PC-3 (cell line): Measurements from ENCODE around the gene LRRFIP1.

Experiments
- CTCF ChIP-seq: fragments of 300-600 bp; sonication (generic); conservative IDR thresholded peaks from 2 replicates; pipeline ENCODE4 v1.5.1; 2017; ENCODE audit warnings: antibody characterized with exemption, low read depth, mild to moderate bottlenecking, low read length
- EZH2 ChIP-seq: fragments of 300-600 bp; sonication (generic); IDR thresholded peaks from one replicate; pipeline ENCODE4 v1.6.1; 2017; ENCODE audit warnings: antibody characterized with exemption, mild to moderate bottlenecking, low read length; ENCODE audit not compliant: unreplicated experiment

- TF ChIP-seq CTCF = no peak
- no peak for TF ChIP-seq EZH2
Measured at GRCh38 chr2:237600205-237600846, 27.1 kb upstream of the LRRFIP1 start.
